Fibroblast of lung (primary cell): Measurements from ENCODE around the gene MYO18B.

Experiments
- EZH2 ChIP-seq: IDR thresholded peaks from 2 replicates; pipeline ENCODE4 v1.5.1; 2012; ENCODE audit warnings: low read length, control low read depth, mild to moderate bottlenecking; ENCODE audit errors: missing control alignments
- TF ChIP-seq, protein P1 (sequence below), 2 donors: IDR thresholded peaks in 1 of 2; conservative IDR thresholded peaks in 1 of 2; 1 replicate in 1 of 2; 2 replicates in 1 of 2; pipeline ENCODE4 v1.5.1; 2011 to 2012; ENCODE audit warnings: low read length in 2 of 2, control low read depth in 1 of 2, inconsistent platforms in 1 of 2, low read depth in 1 of 2, mild to moderate bottlenecking in 1 of 2

DNA sequence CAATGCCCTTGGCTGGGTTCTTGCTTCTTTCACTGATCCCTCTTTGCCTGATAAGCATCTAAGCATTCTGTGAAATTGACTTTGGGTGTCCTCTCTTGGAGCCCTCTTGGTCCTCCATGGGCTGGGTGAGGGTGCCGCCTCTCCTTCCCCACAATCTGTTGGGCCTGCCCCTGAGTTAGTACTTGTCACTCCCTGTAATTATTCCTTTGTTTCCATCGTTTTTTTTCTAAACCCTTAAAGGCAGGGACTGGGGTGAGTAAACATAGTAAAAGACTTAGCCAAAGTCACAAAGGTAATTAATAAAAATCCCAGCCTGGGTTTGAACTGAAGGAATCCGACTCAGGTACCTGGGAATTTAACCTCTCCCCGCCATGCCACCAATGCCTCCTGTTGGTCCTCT, 188.1 kb downstream of the MYO18B start:
- TF ChIP-seq, protein P1, sequence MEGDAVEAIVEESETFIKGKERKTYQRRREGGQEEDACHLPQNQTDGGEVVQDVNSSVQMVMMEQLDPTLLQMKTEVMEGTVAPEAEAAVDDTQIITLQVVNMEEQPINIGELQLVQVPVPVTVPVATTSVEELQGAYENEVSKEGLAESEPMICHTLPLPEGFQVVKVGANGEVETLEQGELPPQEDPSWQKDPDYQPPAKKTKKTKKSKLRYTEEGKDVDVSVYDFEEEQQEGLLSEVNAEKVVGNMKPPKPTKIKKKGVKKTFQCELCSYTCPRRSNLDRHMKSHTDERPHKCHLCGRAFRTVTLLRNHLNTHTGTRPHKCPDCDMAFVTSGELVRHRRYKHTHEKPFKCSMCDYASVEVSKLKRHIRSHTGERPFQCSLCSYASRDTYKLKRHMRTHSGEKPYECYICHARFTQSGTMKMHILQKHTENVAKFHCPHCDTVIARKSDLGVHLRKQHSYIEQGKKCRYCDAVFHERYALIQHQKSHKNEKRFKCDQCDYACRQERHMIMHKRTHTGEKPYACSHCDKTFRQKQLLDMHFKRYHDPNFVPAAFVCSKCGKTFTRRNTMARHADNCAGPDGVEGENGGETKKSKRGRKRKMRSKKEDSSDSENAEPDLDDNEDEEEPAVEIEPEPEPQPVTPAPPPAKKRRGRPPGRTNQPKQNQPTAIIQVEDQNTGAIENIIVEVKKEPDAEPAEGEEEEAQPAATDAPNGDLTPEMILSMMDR (conservative IDR thresholded peaks at IDR 0.05 in 1 of 2, IDR thresholded peaks at IDR 0.05 in 1 of 2; ENCODE audit: low read depth in 1 of 2, low read length in 2 of 2) = no peak
- no peak for TF ChIP-seq EZH2
